HEK293T (cell line): ENCODE results near the gene EFR3B.
"Not testable (repeated sequence)": the region's sequence is repeated elsewhere in the genome, so short reads cannot be mapped to it uniquely, and the experiment has no call there.

Experiments
- BHLHE40 ChIP-seq: fragments of 450-650 bp; IDR thresholded peaks from 2 replicates; pipeline ENCODE4 v1.6.1; 2016; ENCODE audit warnings: mild to moderate bottlenecking, moderate library complexity, borderline replicate concordance
- FOXA1 ChIP-seq: fragments of 450-650 bp; IDR thresholded peaks from 2 replicates; pipeline ENCODE4 v1.6.1; 2016; ENCODE audit warnings: mild to moderate bottlenecking
- FOXM1 ChIP-seq: fragments of 450-650 bp; IDR thresholded peaks from 2 replicates; pipeline ENCODE4 v1.6.1; 2017; ENCODE audit warnings: mild to moderate bottlenecking, borderline replicate concordance
- NFRKB ChIP-seq: fragments of 450-650 bp; IDR thresholded peaks from 2 replicates; pipeline ENCODE4 v1.6.1; 2016; ENCODE audit warnings: mild to moderate bottlenecking, moderate library complexity
- SP1 ChIP-seq: fragments of 450-650 bp; IDR thresholded peaks from 2 replicates; pipeline ENCODE4 v1.6.1; 2017
- TARDBP ChIP-seq: fragments of 450-650 bp; IDR thresholded peaks from 2 replicates; pipeline ENCODE4 v1.6.1; 2016

DNA sequence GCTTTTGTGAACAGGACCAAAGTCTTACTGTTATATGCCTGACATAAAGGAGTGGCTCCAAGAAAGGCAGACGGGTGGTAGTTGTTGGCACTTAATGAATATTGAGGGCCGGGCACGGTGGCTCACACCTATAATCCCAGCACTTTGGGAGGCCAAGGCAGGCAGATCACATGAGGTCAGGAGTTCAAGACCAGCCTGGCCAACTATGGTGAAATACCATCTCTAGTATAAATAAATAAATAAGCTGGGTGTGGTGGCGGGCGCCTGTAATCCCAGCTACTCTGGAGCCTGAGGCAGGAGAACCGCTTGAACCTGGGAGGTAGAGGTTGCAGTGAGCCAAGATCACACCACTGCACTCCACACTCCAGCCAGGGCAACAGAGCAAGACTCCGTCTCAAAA is 120.2 kb downstream of the EFR3B start:
- not testable (repeated sequence) for TF ChIP-seq FOXM1, SP1, BHLHE40, NFRKB, TARDBP, FOXA1
